ENCODE results near the gene GRK2. TPM values are rescaled to one million over a fixed set of nuclear protein-coding genes. Genes with fewer than 3 reads are reported as not detected.
A peak's percentile ranks its signal among the peaks of the same experiment; 100 is the strongest.

GRK2 gene
- total and polyA plus RNA-seq, 9 of the 15 experiments (the other 6 are each of a cell fraction or from before 2014, with no cell fraction given), result 0.24 to 95.8 (median 56.5) TPM

DNA sequence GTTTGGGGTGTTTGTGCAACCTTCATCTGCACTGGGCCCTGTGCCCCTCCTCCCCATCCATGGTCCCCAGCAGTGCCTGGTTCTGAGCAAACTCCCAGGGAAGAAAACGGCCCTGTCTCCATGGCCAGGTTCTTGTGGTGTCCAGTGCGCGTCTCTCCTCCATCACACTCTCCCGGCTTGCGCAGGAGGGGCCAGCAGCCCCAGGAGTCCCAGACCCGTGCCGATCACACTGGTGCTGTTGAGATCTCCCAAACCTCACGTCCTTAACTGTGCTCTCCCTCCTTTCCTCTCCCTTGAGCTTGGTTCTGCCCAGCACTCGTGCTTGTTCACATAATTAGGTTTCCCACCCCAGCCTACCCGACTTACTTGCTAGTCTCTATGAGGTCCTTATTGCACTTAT, 10.9 kb upstream of the GRK2 start:
- Histone ChIP-seq H3K36me3 (ENCODE audit: control insufficient read depth, insufficient read depth, low read length) (peaks cover 69% of the 10 kb centered on the region), H3K9ac (ENCODE audit: insufficient read depth in 1 of 2, low read depth in 2 of 2, low read length in 2 of 2) (peak overlapping the region in 1 of 2 experiments; percentile 22; a peak in 1 of 4 replicates), H3K27me3 (ENCODE audit: control insufficient read depth in 2 of 2, insufficient read depth in 2 of 2, low read length in 2 of 2) (no peaks in the 10 kb centered on the region), H3K9me3 (replicated peaks; ENCODE audit: control insufficient read depth, insufficient read depth, low read depth, low read length) (no peaks in the 10 kb centered on the region), H3K4me2 (ENCODE audit: insufficient read depth, low read length) (no peak overlapping the region), H3K27ac (ENCODE audit: extremely low read depth, low read depth, low read length) (no peak overlapping the region), H2AFZ (ENCODE audit: low read depth, low read length) (no peak overlapping the region), H3K4me3 (no peak overlapping the region), H3K4me1 (replicated peaks in 1 of 2; ENCODE audit: control insufficient read depth in 2 of 2, insufficient read depth in 2 of 2, low read length in 2 of 2) (peaks cover 4 to 11% of the 10 kb centered on the region in 2 experiments; a peak in 2 of 5 replicates), H4K20me1 (replicated peaks; ENCODE audit: control insufficient read depth, insufficient read depth, low read length) (peaks cover 15% of the 10 kb centered on the region; the same call in 1 of the 2 replicates), H3K9me1 (ENCODE audit: control insufficient read depth, insufficient read depth, low read length) (no peaks in the 10 kb centered on the region), H3K79me2 (ENCODE audit: control insufficient read depth, insufficient read depth, low read length) (no peaks in the 10 kb centered on the region; the same call in 2 of the 3 replicates)
- ChIA-PET POLR2A (interaction anchor here (0.6 to 6.8 kb wide), 6 partner anchors 12 to 596 kb away, joined by 3 to 58 read pairs (median 3); no protein-coding TSS in a partner anchor), CTCF (ENCODE audit: low intra/inter-chr PET ratio) (no interaction called here)
- BruUV-seq (replicated peaks), result no TSS peak
- intact Hi-C loops (cut with micrococcal nuclease), result no loop called here
- in situ Hi-C loops (cut with MboI), result no loop called here
- FAIRE-seq, result no peak
- no peak for TF ChIP-seq E2F3 (CRISPR knock-in tag; IDR thresholded peaks at IDR 0.05)
- TF ChIP-seq, protein P1, sequence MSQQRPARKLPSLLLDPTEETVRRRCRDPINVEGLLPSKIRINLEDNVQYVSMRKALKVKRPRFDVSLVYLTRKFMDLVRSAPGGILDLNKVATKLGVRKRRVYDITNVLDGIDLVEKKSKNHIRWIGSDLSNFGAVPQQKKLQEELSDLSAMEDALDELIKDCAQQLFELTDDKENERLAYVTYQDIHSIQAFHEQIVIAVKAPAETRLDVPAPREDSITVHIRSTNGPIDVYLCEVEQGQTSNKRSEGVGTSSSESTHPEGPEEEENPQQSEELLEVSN (IDR thresholded peaks at IDR 0.05; ENCODE audit: borderline replicate concordance in 1 of 2, extremely low read depth in 1 of 2, insufficient read depth in 1 of 2, insufficient read length in 1 of 2, low read depth in 1 of 2, low read length in 1 of 2, poor library complexity in 1 of 2, severe bottlenecking in 1 of 2), result no peak
- TF ChIP-seq NR1H2 (CRISPR knock-in tag; IDR thresholded peaks at IDR 0.05), result no peak
- TF ChIP-seq, protein P2, sequence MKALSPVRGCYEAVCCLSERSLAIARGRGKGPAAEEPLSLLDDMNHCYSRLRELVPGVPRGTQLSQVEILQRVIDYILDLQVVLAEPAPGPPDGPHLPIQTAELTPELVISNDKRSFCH (CRISPR knock-in tag; IDR thresholded peaks at IDR 0.05), result no peak
- TF ChIP-seq, protein P2 (tag; IDR thresholded peaks at IDR 0.05), result no peak
- TF ChIP-seq, protein P3, sequence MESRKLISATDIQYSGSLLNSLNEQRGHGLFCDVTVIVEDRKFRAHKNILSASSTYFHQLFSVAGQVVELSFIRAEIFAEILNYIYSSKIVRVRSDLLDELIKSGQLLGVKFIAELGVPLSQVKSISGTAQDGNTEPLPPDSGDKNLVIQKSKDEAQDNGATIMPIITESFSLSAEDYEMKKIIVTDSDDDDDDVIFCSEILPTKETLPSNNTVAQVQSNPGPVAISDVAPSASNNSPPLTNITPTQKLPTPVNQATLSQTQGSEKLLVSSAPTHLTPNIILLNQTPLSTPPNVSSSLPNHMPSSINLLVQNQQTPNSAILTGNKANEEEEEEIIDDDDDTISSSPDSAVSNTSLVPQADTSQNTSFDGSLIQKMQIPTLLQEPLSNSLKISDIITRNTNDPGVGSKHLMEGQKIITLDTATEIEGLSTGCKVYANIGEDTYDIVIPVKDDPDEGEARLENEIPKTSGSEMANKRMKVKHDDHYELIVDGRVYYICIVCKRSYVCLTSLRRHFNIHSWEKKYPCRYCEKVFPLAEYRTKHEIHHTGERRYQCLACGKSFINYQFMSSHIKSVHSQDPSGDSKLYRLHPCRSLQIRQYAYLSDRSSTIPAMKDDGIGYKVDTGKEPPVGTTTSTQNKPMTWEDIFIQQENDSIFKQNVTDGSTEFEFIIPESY (CRISPR knock-in tag; IDR thresholded peaks at IDR 0.05), result no peak
- no peak for TF ChIP-seq ILF3 (IDR thresholded peaks at IDR 0.05; ENCODE audit: borderline replicate concordance)
- TF ChIP-seq PYGO2 (tag; IDR thresholded peaks at IDR 0.05), result no peak
- no peak for TF ChIP-seq SREBF2 (CRISPR knock-in tag; IDR thresholded peaks at IDR 0.05)
- TF ChIP-seq RCOR1 (IDR thresholded peaks at IDR 0.05; ENCODE audit: borderline replicate concordance in 1 of 2, low read depth in 2 of 2, low read length in 2 of 2), result no peak
- TF ChIP-seq MCM3 (IDR thresholded peaks at IDR 0.05), result no peak
- no peak for TF ChIP-seq NONO (IDR thresholded peaks at IDR 0.05; ENCODE audit: low read depth in 2 of 2, low read length in 1 of 2)
- DNase-seq (ENCODE audit: extremely low read depth in 1 of 4, low spot score in 3 of 4), result no peak
- 93% methylated on average over 10 of the region's 10 CpGs for WGBS (ENCODE audit: insufficient coverage, low coverage, missing lambda C conversion rate)
- ATAC-seq, result no peak

Data from K562 (cell line).